ENCODE data around the gene LMBRD2. TPM values are rescaled to one million over a fixed set of nuclear protein-coding genes. Genes with fewer than 3 reads are reported as not detected.

Gene LMBRD2
- polyA plus RNA-seq, 1 of the 3 experiments (the other 2 are of a cell fraction): 1.6 TPM

DNA sequence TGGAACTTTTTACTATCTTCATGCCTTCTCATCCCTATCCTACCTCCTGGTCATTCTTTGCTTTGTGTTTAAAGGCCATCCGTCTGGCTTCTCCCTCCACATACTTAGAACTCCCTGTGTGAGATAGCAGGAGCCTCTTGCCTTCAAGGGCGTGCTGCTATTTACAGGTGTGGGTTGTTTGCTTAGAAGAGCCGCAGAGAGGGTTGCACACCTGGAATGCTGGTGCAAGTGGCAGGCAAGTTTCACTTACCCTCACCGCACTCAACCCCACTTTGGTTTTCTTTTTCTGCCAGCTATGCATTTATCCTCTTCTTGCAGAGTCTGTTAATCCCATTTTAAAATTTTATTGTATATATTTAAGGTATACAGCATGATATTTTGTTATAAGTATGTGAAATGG is 12.8 kb upstream of the LMBRD2 start:
- Histone ChIP-seq H2AFZ (ENCODE audit: low read depth) (no peak overlapping the region), H3K4me3 (ENCODE audit: low read depth in 2 of 2, low read length in 1 of 2) (no peak overlapping the region), H3K27ac (ENCODE audit: low read depth in 2 of 2, low read length in 1 of 2) (no peak overlapping the region), H3K36me3 (replicated peaks in 1 of 2; ENCODE audit: control insufficient read depth in 1 of 2, insufficient read depth in 2 of 2, low read length in 1 of 2) (peaks cover 42 to 91% of the 10 kb centered on the region in 2 experiments), H3K9ac (no peak overlapping the region), H4K20me1 (ENCODE audit: insufficient read depth) (no peaks in the 10 kb centered on the region), H3K4me2 (no peak overlapping the region), H3K9me3 (no peaks in the 10 kb centered on the region), H3K9me2 (no peaks in the 10 kb centered on the region), H3K79me2 (ENCODE audit: insufficient read depth) (peaks cover 29% of the 10 kb centered on the region), H3K4me1 (ENCODE audit: control insufficient read depth in 1 of 2, insufficient read depth in 2 of 2, low read depth in 1 of 2, low read length in 1 of 2) (peaks cover 14 to 15% of the 10 kb centered on the region in 2 experiments; a peak in 2 of 4 replicates), H3K27me3 (ENCODE audit: insufficient read depth) (no peaks in the 10 kb centered on the region), H3F3A (replicated peaks; ENCODE audit: insufficient read depth) (no peaks in the 10 kb centered on the region)
- no peak for DNase-seq
- WGBS (ENCODE audit: low lambda C conversion rate): 97% methylated on average over 4 of the region's 4 CpGs
- TF ChIP-seq TCF12 (IDR thresholded peaks at IDR 0.05) (no peak), EZH2phosphoT487 (IDR thresholded peaks at IDR 0.05; ENCODE audit: borderline replicate concordance, low read depth) (no peak), NRF1 (IDR thresholded peaks at IDR 0.05; ENCODE audit: low read depth, low read length) (no peak), YY1 (IDR thresholded peaks at IDR 0.05; ENCODE audit: low read depth) (no peak), TEAD4 (IDR thresholded peaks at IDR 0.05; ENCODE audit: borderline replicate concordance, insufficient read depth) (no peak), CHD2 (IDR thresholded peaks at IDR 0.05; ENCODE audit: low read length, partially characterized antibody) (no peak), SIN3A (IDR thresholded peaks at IDR 0.05; ENCODE audit: borderline replicate concordance, low read depth, low read length) (no peak), POLR2AphosphoS5 (IDR thresholded peaks at IDR 0.05; ENCODE audit: low read depth, low read length) (no peak), EP300 (IDR thresholded peaks at IDR 0.05; ENCODE audit: borderline replicate concordance in 1 of 2, low read depth in 1 of 2, low read length in 1 of 2) (no peak)
- TF ChIP-seq, protein P1, sequence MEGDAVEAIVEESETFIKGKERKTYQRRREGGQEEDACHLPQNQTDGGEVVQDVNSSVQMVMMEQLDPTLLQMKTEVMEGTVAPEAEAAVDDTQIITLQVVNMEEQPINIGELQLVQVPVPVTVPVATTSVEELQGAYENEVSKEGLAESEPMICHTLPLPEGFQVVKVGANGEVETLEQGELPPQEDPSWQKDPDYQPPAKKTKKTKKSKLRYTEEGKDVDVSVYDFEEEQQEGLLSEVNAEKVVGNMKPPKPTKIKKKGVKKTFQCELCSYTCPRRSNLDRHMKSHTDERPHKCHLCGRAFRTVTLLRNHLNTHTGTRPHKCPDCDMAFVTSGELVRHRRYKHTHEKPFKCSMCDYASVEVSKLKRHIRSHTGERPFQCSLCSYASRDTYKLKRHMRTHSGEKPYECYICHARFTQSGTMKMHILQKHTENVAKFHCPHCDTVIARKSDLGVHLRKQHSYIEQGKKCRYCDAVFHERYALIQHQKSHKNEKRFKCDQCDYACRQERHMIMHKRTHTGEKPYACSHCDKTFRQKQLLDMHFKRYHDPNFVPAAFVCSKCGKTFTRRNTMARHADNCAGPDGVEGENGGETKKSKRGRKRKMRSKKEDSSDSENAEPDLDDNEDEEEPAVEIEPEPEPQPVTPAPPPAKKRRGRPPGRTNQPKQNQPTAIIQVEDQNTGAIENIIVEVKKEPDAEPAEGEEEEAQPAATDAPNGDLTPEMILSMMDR (IDR thresholded peaks at IDR 0.05): no peak
- TF ChIP-seq, protein P2, sequence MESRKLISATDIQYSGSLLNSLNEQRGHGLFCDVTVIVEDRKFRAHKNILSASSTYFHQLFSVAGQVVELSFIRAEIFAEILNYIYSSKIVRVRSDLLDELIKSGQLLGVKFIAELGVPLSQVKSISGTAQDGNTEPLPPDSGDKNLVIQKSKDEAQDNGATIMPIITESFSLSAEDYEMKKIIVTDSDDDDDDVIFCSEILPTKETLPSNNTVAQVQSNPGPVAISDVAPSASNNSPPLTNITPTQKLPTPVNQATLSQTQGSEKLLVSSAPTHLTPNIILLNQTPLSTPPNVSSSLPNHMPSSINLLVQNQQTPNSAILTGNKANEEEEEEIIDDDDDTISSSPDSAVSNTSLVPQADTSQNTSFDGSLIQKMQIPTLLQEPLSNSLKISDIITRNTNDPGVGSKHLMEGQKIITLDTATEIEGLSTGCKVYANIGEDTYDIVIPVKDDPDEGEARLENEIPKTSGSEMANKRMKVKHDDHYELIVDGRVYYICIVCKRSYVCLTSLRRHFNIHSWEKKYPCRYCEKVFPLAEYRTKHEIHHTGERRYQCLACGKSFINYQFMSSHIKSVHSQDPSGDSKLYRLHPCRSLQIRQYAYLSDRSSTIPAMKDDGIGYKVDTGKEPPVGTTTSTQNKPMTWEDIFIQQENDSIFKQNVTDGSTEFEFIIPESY (IDR thresholded peaks at IDR 0.05; ENCODE audit: borderline replicate concordance, low read depth): no peak
- TF ChIP-seq, protein P3, sequence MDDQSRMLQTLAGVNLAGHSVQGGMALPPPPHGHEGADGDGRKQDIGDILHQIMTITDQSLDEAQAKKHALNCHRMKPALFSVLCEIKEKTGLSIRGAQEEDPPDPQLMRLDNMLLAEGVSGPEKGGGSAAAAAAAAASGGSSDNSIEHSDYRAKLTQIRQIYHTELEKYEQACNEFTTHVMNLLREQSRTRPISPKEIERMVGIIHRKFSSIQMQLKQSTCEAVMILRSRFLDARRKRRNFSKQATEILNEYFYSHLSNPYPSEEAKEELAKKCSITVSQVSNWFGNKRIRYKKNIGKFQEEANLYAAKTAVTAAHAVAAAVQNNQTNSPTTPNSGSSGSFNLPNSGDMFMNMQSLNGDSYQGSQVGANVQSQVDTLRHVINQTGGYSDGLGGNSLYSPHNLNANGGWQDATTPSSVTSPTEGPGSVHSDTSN (IDR thresholded peaks at IDR 0.05): no peak
- TF ChIP-seq, protein P4, sequence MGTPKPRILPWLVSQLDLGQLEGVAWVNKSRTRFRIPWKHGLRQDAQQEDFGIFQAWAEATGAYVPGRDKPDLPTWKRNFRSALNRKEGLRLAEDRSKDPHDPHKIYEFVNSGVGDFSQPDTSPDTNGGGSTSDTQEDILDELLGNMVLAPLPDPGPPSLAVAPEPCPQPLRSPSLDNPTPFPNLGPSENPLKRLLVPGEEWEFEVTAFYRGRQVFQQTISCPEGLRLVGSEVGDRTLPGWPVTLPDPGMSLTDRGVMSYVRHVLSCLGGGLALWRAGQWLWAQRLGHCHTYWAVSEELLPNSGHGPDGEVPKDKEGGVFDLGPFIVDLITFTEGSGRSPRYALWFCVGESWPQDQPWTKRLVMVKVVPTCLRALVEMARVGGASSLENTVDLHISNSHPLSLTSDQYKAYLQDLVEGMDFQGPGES (IDR thresholded peaks at IDR 0.05; ENCODE audit: low read depth, low read length): no peak
- TF ChIP-seq, protein P5, sequence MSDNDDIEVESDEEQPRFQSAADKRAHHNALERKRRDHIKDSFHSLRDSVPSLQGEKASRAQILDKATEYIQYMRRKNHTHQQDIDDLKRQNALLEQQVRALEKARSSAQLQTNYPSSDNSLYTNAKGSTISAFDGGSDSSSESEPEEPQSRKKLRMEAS (IDR thresholded peaks at IDR 0.05; ENCODE audit: low read depth): no peak
- TF ChIP-seq, protein P6, sequence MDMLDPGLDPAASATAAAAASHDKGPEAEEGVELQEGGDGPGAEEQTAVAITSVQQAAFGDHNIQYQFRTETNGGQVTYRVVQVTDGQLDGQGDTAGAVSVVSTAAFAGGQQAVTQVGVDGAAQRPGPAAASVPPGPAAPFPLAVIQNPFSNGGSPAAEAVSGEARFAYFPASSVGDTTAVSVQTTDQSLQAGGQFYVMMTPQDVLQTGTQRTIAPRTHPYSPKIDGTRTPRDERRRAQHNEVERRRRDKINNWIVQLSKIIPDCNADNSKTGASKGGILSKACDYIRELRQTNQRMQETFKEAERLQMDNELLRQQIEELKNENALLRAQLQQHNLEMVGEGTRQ (IDR thresholded peaks at IDR 0.05; ENCODE audit: borderline replicate concordance, low read depth, low read length): no peak
- TF ChIP-seq, protein P7, sequence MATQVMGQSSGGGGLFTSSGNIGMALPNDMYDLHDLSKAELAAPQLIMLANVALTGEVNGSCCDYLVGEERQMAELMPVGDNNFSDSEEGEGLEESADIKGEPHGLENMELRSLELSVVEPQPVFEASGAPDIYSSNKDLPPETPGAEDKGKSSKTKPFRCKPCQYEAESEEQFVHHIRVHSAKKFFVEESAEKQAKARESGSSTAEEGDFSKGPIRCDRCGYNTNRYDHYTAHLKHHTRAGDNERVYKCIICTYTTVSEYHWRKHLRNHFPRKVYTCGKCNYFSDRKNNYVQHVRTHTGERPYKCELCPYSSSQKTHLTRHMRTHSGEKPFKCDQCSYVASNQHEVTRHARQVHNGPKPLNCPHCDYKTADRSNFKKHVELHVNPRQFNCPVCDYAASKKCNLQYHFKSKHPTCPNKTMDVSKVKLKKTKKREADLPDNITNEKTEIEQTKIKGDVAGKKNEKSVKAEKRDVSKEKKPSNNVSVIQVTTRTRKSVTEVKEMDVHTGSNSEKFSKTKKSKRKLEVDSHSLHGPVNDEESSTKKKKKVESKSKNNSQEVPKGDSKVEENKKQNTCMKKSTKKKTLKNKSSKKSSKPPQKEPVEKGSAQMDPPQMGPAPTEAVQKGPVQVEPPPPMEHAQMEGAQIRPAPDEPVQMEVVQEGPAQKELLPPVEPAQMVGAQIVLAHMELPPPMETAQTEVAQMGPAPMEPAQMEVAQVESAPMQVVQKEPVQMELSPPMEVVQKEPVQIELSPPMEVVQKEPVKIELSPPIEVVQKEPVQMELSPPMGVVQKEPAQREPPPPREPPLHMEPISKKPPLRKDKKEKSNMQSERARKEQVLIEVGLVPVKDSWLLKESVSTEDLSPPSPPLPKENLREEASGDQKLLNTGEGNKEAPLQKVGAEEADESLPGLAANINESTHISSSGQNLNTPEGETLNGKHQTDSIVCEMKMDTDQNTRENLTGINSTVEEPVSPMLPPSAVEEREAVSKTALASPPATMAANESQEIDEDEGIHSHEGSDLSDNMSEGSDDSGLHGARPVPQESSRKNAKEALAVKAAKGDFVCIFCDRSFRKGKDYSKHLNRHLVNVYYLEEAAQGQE (IDR thresholded peaks at IDR 0.05; ENCODE audit: low read depth, low read length): no peak
- TF ChIP-seq, protein P8, sequence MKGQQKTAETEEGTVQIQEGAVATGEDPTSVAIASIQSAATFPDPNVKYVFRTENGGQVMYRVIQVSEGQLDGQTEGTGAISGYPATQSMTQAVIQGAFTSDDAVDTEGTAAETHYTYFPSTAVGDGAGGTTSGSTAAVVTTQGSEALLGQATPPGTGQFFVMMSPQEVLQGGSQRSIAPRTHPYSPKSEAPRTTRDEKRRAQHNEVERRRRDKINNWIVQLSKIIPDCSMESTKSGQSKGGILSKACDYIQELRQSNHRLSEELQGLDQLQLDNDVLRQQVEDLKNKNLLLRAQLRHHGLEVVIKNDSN (IDR thresholded peaks at IDR 0.05; ENCODE audit: borderline replicate concordance, low read depth): no peak
- ChIA-PET POLR2A (no interaction called here), CTCF (no interaction called here)

All from SK-N-SH (cell line).